GM19351 (cell line): ENCODE measurements around the gene KAT7.

Experiments used
- ATAC-seq: cut with Tn5 transposase; IDR thresholded peaks from one replicate; pipeline ENCODE4 v1.9.1; 2021; ENCODE audit warnings: mild to moderate bottlenecking, moderate library complexity; ENCODE audit not compliant: unreplicated experiment

The KAT7 gene

DNA sequence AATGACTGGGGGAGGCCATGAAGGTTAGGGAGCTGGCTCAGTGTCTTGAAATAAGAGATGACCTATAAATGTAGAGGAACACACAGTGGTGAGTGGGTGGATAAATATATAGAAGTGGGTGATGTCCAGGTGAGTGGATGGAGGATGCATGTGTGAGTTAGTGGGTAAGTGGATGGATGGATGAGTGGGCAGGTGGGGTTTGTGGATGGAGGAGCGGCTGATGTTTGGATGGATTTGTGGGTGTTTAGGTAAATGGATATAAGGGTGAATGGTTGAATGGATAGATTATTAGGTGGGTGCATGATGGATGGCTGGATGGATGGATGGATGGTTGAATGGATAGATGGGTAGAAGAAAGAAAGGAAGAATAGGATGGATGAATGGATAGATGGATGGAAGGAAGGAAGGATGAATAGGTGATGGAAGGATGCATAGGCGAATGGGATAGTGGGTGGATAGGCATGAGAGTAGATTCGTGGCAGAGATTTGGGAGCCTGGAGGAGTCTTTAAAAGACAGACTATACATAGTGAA lies 78.5 kb downstream of the KAT7 start:
- ATAC-seq, result no peak

DNA sequence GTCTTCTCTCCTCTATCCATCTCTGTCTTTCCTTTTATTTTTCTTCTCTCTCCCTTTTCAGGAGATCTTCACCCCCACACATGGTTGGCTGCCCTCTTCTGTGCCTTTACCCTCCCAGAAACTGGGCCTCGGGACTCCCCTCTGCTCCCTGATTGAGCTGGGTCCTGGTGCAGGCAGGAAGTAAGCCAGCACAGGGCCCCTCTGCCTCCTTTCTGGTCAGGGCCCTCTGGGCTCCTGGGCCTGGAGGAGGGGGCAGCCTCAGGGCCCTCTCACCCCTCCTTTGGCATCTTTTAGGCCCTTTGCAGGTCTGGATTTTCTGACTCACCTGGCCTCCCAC lies 80.5 kb downstream of the KAT7 start:
- ATAC-seq, result no peak

DNA sequence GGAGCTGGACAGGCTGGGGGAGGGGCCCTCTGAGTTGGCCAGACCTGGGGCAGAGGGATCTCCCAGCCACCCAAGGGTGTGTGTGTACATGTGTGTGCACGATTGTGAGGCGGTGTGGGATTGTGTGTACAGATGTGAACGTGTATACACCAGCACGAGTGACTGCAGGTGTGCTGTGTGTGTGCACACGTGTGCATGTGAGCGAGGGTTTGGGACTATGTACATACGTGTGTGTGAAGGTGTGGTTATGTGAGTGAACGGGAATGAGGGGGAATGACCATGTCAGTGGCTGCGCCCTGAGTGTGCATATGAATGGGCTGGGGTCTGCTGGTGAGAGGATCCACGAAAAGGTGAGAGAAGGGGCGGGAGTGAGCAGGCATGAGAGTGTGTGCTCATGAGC lies 81.8 kb downstream of the KAT7 start:
- no peak for ATAC-seq

DNA sequence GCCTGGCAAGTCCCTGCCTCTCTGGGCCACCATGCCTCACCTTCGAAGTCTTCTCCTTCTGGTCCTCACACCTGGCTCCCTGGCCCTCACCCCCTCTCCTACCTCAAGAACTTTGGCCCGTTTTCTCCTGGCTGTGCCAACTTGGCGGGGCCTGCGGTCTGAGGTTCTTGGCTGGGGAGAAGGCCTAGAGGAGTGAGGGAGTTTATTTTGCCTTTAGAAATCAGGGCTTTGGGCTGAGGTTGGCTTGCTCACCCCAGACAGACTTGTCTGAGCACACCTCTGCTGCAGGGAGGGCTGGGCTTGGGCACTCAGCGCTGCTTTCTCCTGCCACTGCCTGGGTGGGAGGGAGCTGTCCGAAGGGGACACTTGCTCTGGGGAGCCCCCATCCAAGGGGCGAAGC lies 82.7 kb downstream of the KAT7 start:
- no peak for ATAC-seq

DNA sequence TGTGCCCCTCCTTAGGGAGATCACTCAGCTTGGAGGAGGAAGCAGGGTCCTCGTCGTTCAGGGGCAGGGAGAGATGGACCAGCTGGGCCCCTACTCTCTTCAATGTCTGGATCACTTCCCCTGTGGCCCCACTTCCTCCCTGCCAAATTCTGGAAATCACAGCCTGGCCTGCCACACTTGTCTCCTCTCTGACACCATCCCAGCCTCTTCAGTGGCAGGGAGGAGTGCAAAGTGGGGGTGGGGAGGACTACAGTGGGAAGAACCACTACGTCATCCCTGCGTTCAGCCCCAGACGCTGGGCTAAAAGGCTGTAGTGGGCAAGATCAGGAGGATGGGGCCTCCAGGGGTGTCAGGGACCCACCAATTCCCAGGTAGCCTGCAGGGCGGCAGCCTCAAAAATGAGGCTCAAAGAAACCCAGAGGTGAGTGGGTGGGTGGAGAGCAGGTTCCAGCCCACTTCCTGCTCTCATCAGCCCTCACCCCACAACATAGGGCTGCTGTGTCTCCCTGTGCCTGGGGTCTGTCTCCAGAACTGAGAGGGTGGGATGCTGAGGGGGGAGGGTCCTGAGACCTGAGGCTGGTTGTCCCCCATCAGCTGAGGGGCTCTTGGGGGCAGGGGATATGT lies 84.4 kb downstream of the KAT7 start:
- no peak for ATAC-seq

DNA sequence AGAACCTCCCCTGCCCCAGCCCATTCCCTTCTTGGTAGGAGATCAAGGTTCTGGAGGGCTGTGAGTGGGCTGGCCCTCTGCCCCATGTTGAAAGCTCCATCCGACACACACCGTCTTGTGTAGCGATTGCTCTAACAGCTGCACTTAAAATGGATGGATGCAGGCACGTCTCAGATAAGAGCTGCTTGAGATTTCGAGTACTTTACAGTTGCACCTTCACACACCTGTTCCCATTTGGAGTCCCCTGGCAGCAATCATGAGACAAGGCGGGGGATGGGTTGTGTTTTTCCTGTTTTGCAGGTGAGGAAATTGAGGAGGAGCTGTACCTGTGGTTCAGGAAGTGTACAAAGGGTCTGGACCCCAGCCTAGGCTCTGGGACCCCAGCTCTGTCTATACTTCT lies 85.0 kb downstream of the KAT7 start:
- no peak for ATAC-seq

DNA sequence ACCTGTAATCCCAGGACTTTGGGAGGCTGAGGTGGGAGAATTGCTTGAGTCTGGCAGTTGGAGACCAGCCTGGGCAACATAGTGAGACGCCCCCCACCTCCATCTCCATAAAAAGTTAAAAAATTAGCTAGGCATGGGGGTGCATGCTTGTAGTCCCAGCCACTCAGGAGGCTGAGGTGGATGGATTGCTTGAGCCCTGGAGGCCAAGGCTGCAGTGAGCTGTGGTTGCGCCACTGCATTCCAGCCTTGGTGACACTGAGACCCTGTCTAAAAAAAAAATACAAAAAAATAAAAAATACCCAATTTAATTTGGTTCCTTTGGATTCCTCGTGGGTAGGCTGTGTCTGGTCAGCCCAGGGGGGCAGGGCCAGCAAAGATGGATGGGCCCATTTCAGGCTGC lies 85.4 kb downstream of the KAT7 start:
- ATAC-seq, result no peak

DNA sequence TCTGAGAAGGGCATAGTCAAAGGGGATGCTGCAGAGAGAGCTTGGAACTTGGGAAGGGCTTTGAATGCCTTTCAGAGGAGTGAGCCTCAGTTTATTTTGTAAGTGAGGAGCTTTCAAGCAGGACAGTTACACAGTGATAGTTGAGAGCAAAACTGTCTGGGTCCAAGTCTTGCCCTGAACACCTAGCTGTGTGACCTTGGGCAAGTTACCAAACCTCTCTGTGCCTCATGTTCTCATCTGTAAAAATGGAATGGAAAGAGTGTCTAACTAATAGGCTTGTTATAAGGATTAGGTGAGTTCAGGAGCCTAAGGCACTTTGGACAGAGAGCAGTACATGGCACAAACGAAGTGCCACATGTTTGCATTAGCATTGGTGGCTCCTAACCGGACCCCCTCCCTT lies 86.4 kb downstream of the KAT7 start:
- no peak for ATAC-seq

DNA sequence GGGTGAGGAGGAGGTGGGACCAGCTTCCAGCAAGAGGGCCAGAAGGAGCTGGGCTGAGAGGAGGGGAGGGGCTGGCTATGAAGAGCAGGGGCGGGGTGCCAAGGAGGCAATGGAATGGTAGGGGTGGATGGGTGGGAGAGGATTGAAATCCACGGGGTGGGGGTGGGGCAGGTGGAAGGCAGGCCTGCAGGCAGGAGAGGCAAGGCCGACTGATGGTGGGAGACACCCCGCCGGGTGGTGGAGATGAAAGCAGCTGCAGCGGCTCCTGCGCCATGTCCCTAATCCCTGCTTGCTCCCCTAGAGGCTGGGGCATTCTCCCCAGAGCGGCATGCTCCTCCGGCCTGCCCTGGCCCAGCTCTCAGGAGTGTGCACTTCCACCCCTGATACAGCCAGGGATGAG lies 87.2 kb downstream of the KAT7 start:
- ATAC-seq, result no peak

DNA sequence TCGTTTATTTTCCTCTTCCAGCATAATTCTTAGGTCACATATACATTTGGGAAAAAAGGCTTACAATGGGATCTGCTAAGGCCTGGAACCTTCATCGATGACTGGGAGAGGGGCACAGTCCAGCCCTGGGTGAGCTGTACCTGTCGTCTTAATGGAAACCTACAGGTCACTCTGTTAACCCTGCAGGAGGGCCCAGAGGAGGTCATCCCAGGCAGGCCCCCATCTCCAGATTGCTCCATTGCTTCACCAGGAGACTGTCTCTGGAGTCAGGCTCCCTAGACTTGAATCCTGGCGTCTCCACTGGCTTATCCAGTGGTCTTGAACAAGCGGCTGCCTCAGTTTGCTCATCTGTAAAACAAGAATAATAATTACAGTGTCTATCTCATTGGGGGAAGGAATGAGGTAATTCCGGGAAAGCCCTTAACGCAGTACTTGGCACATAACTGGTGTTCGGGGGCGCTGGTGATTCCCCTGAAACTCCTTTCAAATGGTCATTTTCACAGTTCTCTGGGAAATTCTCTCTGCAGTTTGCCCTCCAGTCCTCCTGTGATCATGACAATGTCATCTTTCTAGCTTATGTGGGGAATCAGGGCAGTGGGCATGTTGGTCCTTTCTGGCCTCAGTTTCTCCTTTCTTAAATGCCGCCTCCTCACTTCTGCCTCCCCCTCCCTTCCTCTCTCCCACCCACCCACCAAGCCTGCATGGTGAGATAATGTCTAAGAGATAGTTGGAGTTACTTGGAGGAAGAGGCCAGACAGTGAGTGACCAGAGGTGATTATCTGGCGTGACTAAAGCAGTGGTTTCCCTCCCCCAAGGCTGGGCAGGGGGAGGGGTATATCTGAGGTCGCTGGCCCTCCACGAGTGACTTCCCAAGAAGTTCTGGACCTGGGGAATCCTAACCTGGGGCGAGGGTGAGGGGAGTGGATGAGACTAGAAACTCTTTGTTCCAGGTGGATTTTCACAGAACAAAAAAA lies 90.7 kb downstream of the KAT7 start:
- ATAC-seq, result no peak

DNA sequence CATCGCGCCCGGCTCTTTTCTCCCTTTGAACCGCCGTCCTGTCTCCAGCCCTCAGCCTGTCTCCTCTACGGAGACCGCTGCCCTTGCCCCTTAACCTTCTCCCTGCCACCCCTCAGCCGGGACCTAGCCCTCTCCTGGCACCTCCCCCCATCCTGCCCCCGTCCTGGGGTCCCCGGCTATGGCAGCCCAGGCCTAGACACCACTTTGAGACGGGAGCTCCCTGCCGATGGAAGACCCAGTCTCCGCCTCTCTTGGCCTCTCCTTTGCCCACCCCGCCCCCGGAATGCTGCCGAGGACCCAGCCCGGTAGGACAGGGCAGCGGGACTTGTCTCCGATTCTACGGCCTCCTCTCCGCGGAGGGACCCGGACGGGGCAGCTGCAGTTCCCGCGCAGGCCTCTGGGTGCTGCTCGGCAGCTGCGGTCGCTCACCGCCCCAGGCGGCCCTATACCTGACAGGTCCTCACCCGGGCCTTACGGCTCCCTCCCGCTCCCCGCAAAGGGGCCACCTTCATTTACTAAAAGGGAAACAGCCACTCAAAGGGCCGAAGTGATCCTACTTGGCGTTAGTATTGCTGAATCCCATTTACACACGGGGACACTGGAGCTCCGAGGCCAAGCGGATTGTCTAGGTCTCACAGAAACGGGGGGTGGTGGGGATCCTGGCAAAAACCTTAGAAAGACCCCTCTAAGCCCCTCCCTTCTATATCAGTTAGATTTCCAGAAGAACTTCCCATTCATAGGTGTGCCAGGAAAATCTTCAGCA lies 92.0 kb downstream of the KAT7 start:
- no peak for ATAC-seq

DNA sequence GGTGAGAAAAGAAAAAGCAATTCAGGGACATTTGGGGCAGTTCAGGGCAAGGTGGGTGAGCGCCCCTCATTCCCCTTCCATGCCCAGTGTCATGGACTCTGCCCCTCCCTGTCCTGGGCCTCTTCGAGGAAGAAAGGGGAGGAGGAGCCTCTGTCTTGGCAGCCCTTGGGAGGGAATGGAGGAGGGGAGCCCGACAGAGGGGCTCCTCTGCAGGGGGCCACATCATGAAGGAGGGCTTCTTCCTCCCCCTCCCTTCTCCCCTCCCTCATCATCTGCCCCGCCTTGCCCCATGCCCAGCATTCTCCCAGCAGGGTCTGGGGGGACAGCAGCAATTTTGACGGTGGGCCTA lies 92.5 kb downstream of the KAT7 start:
- no peak for ATAC-seq

DNA sequence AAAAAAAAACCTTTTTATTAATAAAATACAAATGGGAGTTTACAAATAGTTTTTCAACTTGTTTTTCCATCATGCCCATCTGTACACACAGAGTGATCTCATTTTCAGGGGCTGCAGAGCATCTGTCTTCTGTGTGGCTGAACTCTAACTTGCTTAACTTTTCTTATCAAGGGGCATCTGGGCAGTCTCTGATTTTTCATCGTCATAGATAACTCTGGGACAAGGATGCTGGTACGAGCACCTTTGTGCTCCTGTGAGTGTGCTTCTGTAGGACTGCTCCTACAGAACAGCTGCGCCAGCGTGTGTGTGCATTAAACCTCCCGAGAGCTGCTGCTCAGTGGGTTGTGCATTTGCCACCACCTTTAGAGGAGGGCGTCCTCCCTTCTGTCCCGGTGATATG lies 94.0 kb downstream of the KAT7 start:
- no peak for ATAC-seq
